Astrocyte (in vitro differentiated cells and primary cell): ENCODE data around the gene GGA3. TPM values are rescaled to one million over a fixed set of nuclear protein-coding genes. Genes with fewer than 3 reads are reported as not detected.
"Not testable (repeated sequence)": the region's sequence is repeated elsewhere in the genome, so short reads cannot be mapped to it uniquely, and the experiment has no call there.

Experiments
- DNase-seq: peaks from one replicate; pipeline ENCODE4 v3.0.0-alpha.2; 2010; ENCODE audit warnings: low read depth
- FAIRE-seq: peaks from 2 replicates; lab custom pipeline; 2011; peaks lifted over from hg19 to GRCh38; lab: Jason Lieb, UNC
- H2AFZ ChIP-seq: 2 replicates; pipeline ENCODE4 v1.6.0; 2012; ENCODE audit warnings: low read depth, low read length, inconsistent platforms
- H3K27ac ChIP-seq: 2 replicates; pipeline ENCODE4 v1.5.1; 2011; ENCODE audit warnings: low read depth, low read length, inconsistent platforms
- H3K27me3 ChIP-seq: 2 replicates; pipeline ENCODE4 v1.6.0; 2011; ENCODE audit warnings: low read length, inconsistent platforms; ENCODE audit not compliant: insufficient read depth
- H3K36me3 ChIP-seq: 2 replicates; pipeline ENCODE4 v1.5.1; 2011; ENCODE audit warnings: low read length, inconsistent platforms; ENCODE audit not compliant: insufficient read depth
- H3K4me1 ChIP-seq: 2 replicates; pipeline ENCODE4 v1.5.1; 2011; ENCODE audit warnings: low read length, inconsistent platforms; ENCODE audit not compliant: insufficient read depth
- H3K4me2 ChIP-seq: 2 replicates; pipeline ENCODE4 v1.6.0; 2012; ENCODE audit warnings: low read length, inconsistent platforms
- H3K4me3 ChIP-seq: 2 replicates; pipeline ENCODE4 v1.5.1; 2011; ENCODE audit warnings: low read depth, mild to moderate bottlenecking, low read length, inconsistent platforms; ENCODE audit not compliant: insufficient read depth
- H3K79me2 ChIP-seq: 2 replicates; pipeline ENCODE4 v1.6.0; 2012; ENCODE audit warnings: mild to moderate bottlenecking, low read length, inconsistent platforms; ENCODE audit not compliant: insufficient read depth
- H3K9ac ChIP-seq: 2 replicates; pipeline ENCODE4 v1.6.0; 2012; ENCODE audit warnings: mild to moderate bottlenecking, low read length, inconsistent platforms
- H3K9me3 ChIP-seq: 2 replicates; pipeline ENCODE4 v1.5.1; 2012; ENCODE audit warnings: low read depth, mild to moderate bottlenecking, low read length, inconsistent platforms; ENCODE audit not compliant: insufficient read depth
- H4K20me1 ChIP-seq: 2 replicates; pipeline ENCODE4 v1.6.0; 2012; ENCODE audit warnings: low read length, inconsistent platforms; ENCODE audit not compliant: insufficient read depth
- H3K27ac Mint-ChIP-seq: one replicate; pipeline ENCODE4 v1.8.0; 2021; ENCODE audit warnings: mild to moderate bottlenecking, mixed read lengths; ENCODE audit not compliant: unreplicated experiment
- H3K27me3 Mint-ChIP-seq: one replicate; pipeline ENCODE4 v1.8.0; 2021; ENCODE audit warnings: low read depth, mixed read lengths; ENCODE audit not compliant: unreplicated experiment
- H3K36me3 Mint-ChIP-seq: one replicate; pipeline ENCODE4 v1.8.0; 2021; ENCODE audit warnings: low read depth, mixed read lengths; ENCODE audit not compliant: unreplicated experiment
- H3K4me1 Mint-ChIP-seq: one replicate; pipeline ENCODE4 v1.8.0; 2021; ENCODE audit warnings: low read depth, mixed read lengths; ENCODE audit not compliant: unreplicated experiment
- H3K4me3 Mint-ChIP-seq: one replicate; pipeline ENCODE4 v1.8.0; 2021; ENCODE audit warnings: mild to moderate bottlenecking, moderate library complexity, mixed read lengths; ENCODE audit not compliant: unreplicated experiment
- H3K9me3 Mint-ChIP-seq: one replicate; pipeline ENCODE4 v1.8.0; 2021; ENCODE audit warnings: mild to moderate bottlenecking, mixed read lengths; ENCODE audit not compliant: unreplicated experiment
- CTCF ChIP-seq: IDR thresholded peaks from 2 replicates; pipeline ENCODE4 v1.5.1; 2011; ENCODE audit warnings: low read depth, mild to moderate bottlenecking, inconsistent platforms, low read length, moderate library complexity; ENCODE audit not compliant: insufficient read depth
- EZH2 ChIP-seq: IDR thresholded peaks from 2 replicates; pipeline ENCODE4 v1.6.1; 2012; ENCODE audit warnings: mild to moderate bottlenecking, low read length, inconsistent platforms; ENCODE audit not compliant: insufficient read depth
- total RNA-seq: library from RNA; stranded (reverse); gene quantifications from 2 replicates; pipeline ENCODE4 v1.2.1, GENCODE V29; 2021

GGA3 gene
- total RNA-seq, 1 donor from 2014 or later = 25.3 TPM

- H3K79me2 ChIP-seq = peaks cover 59% of the 10 kb centered on the region
Measured at GRCh38 chr17:75262112-75262606, 753 bp upstream of the GGA3 start.

GRCh38 chr17:75260641-75261335 is 618 bp downstream of the GGA3 start:
- no peak for FAIRE-seq
- no peaks in the 10 kb centered on the region for H3K27me3 Mint-ChIP-seq
- Histone ChIP-seq H3K9me3 (no peaks in the 10 kb centered on the region), H3K36me3 (peaks cover 16% of the 10 kb centered on the region), H4K20me1 (peaks cover 26% of the 10 kb centered on the region), H3K4me2 (peak overlapping the region; percentile 94), H3K79me2 (peaks cover 63% of the 10 kb centered on the region), H3K27me3 (no peaks in the 10 kb centered on the region), H3K27ac (peak overlapping the region; percentile 100), H3K4me3 (peak overlapping the region; percentile 93), H3K9ac (peak overlapping the region; percentile 97), H3K4me1 (peaks cover 17% of the 10 kb centered on the region), H2AFZ (peak overlapping the region; percentile 97)
- DNase-seq = no peak
- H3K4me3 Mint-ChIP-seq = peak overlapping the region; percentile 91
- H3K9me3 Mint-ChIP-seq = no peaks in the 10 kb centered on the region
- peak overlapping the region; percentile 98 for H3K27ac Mint-ChIP-seq
- H3K36me3 Mint-ChIP-seq = no peaks in the 10 kb centered on the region
- peaks cover 26% of the 10 kb centered on the region for H3K4me1 Mint-ChIP-seq
- TF ChIP-seq EZH2 = no peak

More at GRCh38 chr17:75262112-75262606, 753 bp upstream of the GGA3 start:
- DNase-seq = no peak
- Mint-ChIP-seq H3K9me3 (no peaks in the 10 kb centered on the region), H3K27ac (peak overlapping the region; percentile 98), H3K27me3 (no peaks in the 10 kb centered on the region), H3K4me1 (peaks cover 16% of the 10 kb centered on the region), H3K36me3 (no peaks in the 10 kb centered on the region), H3K4me3 (peak overlapping the region; percentile 91)
- Histone ChIP-seq H2AFZ (peak overlapping the region; percentile 97), H3K4me3 (peak overlapping the region; percentile 93), H3K27me3 (no peaks in the 10 kb centered on the region), H3K4me1 (peaks cover 17% of the 10 kb centered on the region), H4K20me1 (peaks cover 35% of the 10 kb centered on the region), H3K4me2 (peak overlapping the region; percentile 94), H3K9ac (peak overlapping the region; percentile 97), H3K27ac (peak overlapping the region; percentile 100), H3K36me3 (peaks cover 23% of the 10 kb centered on the region), H3K9me3 (no peaks in the 10 kb centered on the region)
- TF ChIP-seq EZH2 (no peak), CTCF (no peak)
- no peak for FAIRE-seq

GRCh38 chr17:75257228-75257627 is 4.2 kb downstream of the GGA3 start:
- peaks cover 52% of the 10 kb centered on the region for H3K79me2 ChIP-seq

GRCh38 chr17:75255954-75256698 is 5.3 kb downstream of the GGA3 start:
- H3K27ac ChIP-seq, H3K36me3 Mint-ChIP-seq, H3K27me3 ChIP-seq, H3K9ac ChIP-seq, H2AFZ ChIP-seq, H3K4me1 ChIP-seq, H3K9me3 Mint-ChIP-seq, H3K27me3 Mint-ChIP-seq, H3K4me3 Mint-ChIP-seq, H3K4me2 ChIP-seq, H3K36me3 ChIP-seq, H3K4me3 ChIP-seq, H3K9me3 ChIP-seq, FAIRE-seq, DNase-seq: not testable (repeated sequence)
- peaks cover 37% of the 10 kb centered on the region for H4K20me1 ChIP-seq
- peaks cover 50% of the 10 kb centered on the region for H3K79me2 ChIP-seq
- peaks cover 19% of the 10 kb centered on the region for H3K4me1 Mint-ChIP-seq
- H3K27ac Mint-ChIP-seq = peak overlapping the region; percentile 41

More at GRCh38 chr17:75257228-75257627, 4.2 kb downstream of the GGA3 start:
- H3K9me3 Mint-ChIP-seq, H3K27me3 Mint-ChIP-seq, H3K36me3 Mint-ChIP-seq, H2AFZ ChIP-seq, H3K4me3 Mint-ChIP-seq, H3K36me3 ChIP-seq, FAIRE-seq, H3K9ac ChIP-seq, H3K27ac ChIP-seq, DNase-seq, H3K4me3 ChIP-seq, H3K9me3 ChIP-seq, H3K4me2 ChIP-seq, H3K27ac Mint-ChIP-seq, H3K27me3 ChIP-seq: not testable (repeated sequence)
- Histone ChIP-seq H3K4me1 (peaks cover 10% of the 10 kb centered on the region), H4K20me1 (peaks cover 26% of the 10 kb centered on the region)
- peaks cover 19% of the 10 kb centered on the region for H3K4me1 Mint-ChIP-seq
